Activated naive CD4-positive, alpha-beta T cell treated with anti-CD3 and anti-CD28 coated beads, Interleukin-2, amount 50 U/mL, for 24 hours (primary cell): ENCODE measurements around the gene SOST.

Experiments used
- H3K27ac Mint-ChIP-seq: one replicate; pipeline ENCODE4 v1.8.0; 2021; ENCODE audit warnings: mild to moderate bottlenecking, mixed read lengths
- H3K27me3 Mint-ChIP-seq: one replicate; pipeline ENCODE4 v1.8.0; 2021; ENCODE audit warnings: mixed read lengths
- H3K36me3 Mint-ChIP-seq: one replicate; pipeline ENCODE4 v1.8.0; 2021; ENCODE audit warnings: mixed read lengths
- H3K4me1 Mint-ChIP-seq: one replicate; pipeline ENCODE4 v1.8.0; 2021; ENCODE audit warnings: mixed read lengths
- H3K4me3 Mint-ChIP-seq: one replicate; pipeline ENCODE4 v1.8.0; 2021; ENCODE audit warnings: mild to moderate bottlenecking, mixed read lengths
- H3K9me3 Mint-ChIP-seq: one replicate; pipeline ENCODE4 v1.8.0; 2021; ENCODE audit warnings: mixed read lengths

The SOST gene

DNA sequence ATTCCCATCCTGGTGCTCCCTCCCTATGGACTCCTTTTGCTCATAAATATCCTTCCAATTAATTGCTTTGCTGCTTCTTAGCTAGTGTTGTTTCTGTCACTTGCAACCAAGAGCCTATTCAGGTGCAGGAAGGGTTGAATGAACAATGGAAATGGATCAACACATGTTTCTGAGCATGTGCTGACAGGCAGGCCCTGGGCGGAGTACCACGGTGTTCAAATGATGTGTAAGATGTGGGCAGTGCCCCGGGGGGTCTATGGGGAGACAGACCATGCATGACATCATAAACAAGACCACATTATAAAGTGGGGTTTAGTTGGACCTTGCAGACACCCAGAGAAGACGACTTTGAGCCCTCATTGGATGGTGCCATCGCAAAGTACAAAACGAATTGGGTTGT, 48.5 kb downstream of the SOST start:
- Mint-ChIP-seq H3K4me1 (peaks cover 14% of the 10 kb centered on the region), H3K9me3 (no peaks in the 10 kb centered on the region), H3K27me3 (peaks cover 24% of the 10 kb centered on the region), H3K4me3 (no peak overlapping the region), H3K27ac (no peak overlapping the region), H3K36me3 (no peaks in the 10 kb centered on the region)

DNA sequence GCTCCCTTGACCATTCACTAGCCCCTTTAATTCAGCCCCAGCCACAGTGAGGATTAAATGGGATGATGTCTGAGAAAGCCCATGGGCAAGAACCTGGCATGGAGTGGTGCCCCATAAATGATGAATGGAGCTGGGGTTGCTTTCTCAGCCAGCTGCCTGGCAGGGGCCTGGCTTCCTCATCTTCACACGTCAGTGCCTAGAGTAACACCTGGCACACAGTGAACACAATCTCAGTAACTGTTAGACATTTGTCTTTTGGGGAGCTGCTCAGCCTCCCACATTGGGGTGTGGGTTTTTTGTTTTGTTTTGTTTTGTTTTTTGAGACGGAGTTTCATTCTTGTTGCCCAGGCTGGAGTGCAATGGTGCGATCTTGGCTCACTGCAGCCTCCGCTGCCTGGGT, 49.4 kb downstream of the SOST start:
- Mint-ChIP-seq H3K27me3 (peaks cover 19% of the 10 kb centered on the region), H3K4me3 (no peak overlapping the region), H3K36me3 (no peaks in the 10 kb centered on the region), H3K4me1 (peaks cover 9% of the 10 kb centered on the region), H3K27ac (no peak overlapping the region), H3K9me3 (no peaks in the 10 kb centered on the region)

DNA sequence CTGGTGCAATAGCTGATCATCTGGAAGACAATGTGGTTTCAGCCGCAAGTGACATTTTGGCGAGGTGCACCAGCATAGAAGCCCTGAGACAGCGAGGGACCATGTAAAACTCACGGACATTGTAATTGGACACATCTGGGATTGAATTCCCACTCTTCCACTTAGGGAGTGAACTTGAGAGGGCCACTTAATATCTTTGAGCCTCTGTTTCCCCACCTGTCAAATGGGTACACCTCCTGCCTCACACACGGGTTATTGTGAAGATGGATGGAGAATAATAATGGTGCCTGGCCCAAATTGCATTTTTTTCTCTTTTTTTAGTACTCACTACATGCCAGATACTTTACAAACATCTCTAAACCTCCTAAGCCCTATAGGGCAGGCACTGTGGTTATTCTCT, 51.4 kb downstream of the SOST start:
- H3K9me3 Mint-ChIP-seq = no peaks in the 10 kb centered on the region
- no peak overlapping the region for H3K4me3 Mint-ChIP-seq
- no peaks in the 10 kb centered on the region for H3K4me1 Mint-ChIP-seq
- H3K27ac Mint-ChIP-seq = no peak overlapping the region
- no peaks in the 10 kb centered on the region for H3K36me3 Mint-ChIP-seq
- H3K27me3 Mint-ChIP-seq = peaks cover 8% of the 10 kb centered on the region

DNA sequence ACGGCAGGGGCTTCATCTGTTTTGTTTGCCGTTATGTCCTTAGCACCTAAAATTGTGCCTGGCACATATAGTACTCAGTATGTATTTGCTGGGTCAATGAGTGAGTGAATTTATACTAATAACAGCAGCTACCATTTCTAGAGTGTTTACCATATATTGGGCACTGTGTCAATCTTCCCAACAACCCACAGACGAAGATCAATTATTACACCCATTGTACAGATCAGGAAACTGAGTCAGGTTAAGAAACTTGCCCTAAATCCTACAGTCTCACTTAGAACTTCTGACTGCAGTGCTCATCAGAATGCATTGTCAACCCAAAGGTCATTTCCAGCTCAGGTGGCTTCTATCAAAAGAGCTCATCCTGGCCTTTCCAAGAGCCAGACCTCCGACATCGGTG, 52.4 kb downstream of the SOST start:
- Mint-ChIP-seq H3K9me3 (no peaks in the 10 kb centered on the region), H3K4me1 (peaks cover 2% of the 10 kb centered on the region), H3K36me3 (no peaks in the 10 kb centered on the region), H3K27me3 (peaks cover 6% of the 10 kb centered on the region), H3K4me3 (no peak overlapping the region), H3K27ac (no peak overlapping the region)
